A549 (cell line): ENCODE measurements around the gene NAPEPLD.

Experiments used
- ELK1 ChIP-seq: fragments of 150-350 bp; IDR thresholded peaks from 2 replicates; pipeline ENCODE4 v1.6.1; 2014; ENCODE audit warnings: low read depth, mild to moderate bottlenecking, low read length
- EP300 ChIP-seq, 2 experiments: fragments of >200 bp; sonication (Bioruptor Twin); formaldehyde crosslinking; IDR thresholded peaks; 2 replicates in 1 of 2; 3 replicates in 1 of 2; pipeline ENCODE4 v1.6.1; 2016 to 2017
- GATA3 ChIP-seq: IDR thresholded peaks from 2 replicates; pipeline ENCODE4 v1.6.1; 2012; ENCODE audit warnings: borderline replicate concordance
- HDAC2 ChIP-seq: fragments of 200-600 bp; sonication (generic); IDR thresholded peaks from 2 replicates; pipeline ENCODE4 v1.6.1; 2016
- MYC ChIP-seq: IDR thresholded peaks from 2 replicates; pipeline ENCODE4 v1.6.1; 2012; ENCODE audit warnings: mild to moderate bottlenecking, inconsistent platforms, low read length, improper control_type of control experiment, borderline replicate concordance
- POLR2A ChIP-seq: IDR thresholded peaks from 2 replicates; pipeline ENCODE4 v1.6.1; 2012; ENCODE audit warnings: mild to moderate bottlenecking, low read length
- SMC3 ChIP-seq: fragments of >200 bp; sonication (Bioruptor Twin); formaldehyde crosslinking; IDR thresholded peaks from 3 replicates; pipeline ENCODE4 v1.6.1; 2018; ENCODE audit warnings: inconsistent platforms
- TF ChIP-seq, protein P1 (sequence below): fragments of >200 bp; sonication (Bioruptor Twin); formaldehyde crosslinking; IDR thresholded peaks from 3 replicates; pipeline ENCODE4 v1.5.1; 2016

DNA sequence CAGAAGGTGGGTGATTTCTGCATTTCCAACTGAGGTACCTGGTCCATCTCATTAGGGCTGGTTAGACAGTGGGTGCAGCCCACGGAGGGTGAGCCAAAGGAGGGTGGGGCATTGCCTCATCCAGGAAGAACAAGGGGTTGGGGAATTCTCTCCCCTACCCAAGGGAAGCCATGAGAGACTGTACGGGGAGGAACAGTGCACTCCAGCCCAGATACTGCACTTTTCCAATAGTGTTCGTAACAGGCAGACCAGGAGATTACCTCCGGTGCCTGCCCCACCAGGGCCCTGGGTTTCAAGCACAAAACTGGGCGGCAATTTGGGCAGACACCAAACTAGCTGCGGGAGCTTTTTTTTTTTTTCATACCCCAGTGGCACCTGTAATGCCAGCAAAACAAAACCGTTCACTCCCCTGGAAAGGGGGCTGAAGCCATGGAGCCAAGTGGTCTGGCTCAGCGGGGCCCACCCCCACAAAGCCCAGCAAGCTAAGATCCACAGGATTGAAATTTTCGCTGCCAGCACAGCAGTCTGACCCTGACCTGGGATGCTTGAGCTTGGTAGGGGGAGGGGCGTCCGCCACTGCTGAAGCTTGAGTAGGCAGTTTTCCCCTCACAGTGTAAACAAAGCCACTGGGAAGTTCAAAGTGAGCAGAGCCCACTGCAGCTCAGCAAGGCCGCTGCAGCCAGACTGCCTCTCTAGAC, 42.7 kb downstream of the NAPEPLD start:
- TF ChIP-seq, protein P1, sequence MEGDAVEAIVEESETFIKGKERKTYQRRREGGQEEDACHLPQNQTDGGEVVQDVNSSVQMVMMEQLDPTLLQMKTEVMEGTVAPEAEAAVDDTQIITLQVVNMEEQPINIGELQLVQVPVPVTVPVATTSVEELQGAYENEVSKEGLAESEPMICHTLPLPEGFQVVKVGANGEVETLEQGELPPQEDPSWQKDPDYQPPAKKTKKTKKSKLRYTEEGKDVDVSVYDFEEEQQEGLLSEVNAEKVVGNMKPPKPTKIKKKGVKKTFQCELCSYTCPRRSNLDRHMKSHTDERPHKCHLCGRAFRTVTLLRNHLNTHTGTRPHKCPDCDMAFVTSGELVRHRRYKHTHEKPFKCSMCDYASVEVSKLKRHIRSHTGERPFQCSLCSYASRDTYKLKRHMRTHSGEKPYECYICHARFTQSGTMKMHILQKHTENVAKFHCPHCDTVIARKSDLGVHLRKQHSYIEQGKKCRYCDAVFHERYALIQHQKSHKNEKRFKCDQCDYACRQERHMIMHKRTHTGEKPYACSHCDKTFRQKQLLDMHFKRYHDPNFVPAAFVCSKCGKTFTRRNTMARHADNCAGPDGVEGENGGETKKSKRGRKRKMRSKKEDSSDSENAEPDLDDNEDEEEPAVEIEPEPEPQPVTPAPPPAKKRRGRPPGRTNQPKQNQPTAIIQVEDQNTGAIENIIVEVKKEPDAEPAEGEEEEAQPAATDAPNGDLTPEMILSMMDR = no peak
- TF ChIP-seq POLR2A (no peak), MYC (no peak), ELK1 (no peak), SMC3 (no peak), HDAC2 (no peak), GATA3 (no peak), EP300 (IDR thresholded peaks at IDR 0.05) (no peak)
